ENCODE data around the gene C22orf39.

DNA sequence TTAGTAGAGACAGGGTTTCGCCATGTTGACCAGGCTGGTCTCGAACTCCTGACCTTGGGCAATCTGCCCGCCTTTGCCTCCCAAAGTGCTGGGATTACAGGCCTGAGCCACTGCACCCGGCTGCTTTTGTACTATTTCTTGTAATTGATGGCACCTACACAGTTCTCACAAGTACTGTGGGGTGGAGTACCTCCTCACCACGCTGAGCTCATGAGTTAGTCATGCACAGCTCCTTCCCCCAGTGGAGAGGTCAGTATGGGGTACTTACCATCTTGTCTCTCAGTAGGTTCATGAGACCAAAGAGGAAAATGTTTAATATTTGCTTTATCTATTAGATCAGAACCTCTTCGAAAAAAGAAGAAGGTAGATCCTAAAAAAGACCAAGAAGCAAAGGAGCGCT lies 13.1 kb downstream of the C22orf39 start:
- TF ChIP-seq REST (IDR thresholded peaks at IDR 0.05; ENCODE audit: low read depth, low read length) = no peak
- no peak for TF ChIP-seq RCOR1 (IDR thresholded peaks at IDR 0.05; ENCODE audit: low read length)
- no peak for TF ChIP-seq TCF12 (IDR thresholded peaks at IDR 0.05)
- TF ChIP-seq, protein P1, sequence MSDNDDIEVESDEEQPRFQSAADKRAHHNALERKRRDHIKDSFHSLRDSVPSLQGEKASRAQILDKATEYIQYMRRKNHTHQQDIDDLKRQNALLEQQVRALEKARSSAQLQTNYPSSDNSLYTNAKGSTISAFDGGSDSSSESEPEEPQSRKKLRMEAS (IDR thresholded peaks at IDR 0.05; ENCODE audit: low read depth) = no peak
- TF ChIP-seq, protein P2, sequence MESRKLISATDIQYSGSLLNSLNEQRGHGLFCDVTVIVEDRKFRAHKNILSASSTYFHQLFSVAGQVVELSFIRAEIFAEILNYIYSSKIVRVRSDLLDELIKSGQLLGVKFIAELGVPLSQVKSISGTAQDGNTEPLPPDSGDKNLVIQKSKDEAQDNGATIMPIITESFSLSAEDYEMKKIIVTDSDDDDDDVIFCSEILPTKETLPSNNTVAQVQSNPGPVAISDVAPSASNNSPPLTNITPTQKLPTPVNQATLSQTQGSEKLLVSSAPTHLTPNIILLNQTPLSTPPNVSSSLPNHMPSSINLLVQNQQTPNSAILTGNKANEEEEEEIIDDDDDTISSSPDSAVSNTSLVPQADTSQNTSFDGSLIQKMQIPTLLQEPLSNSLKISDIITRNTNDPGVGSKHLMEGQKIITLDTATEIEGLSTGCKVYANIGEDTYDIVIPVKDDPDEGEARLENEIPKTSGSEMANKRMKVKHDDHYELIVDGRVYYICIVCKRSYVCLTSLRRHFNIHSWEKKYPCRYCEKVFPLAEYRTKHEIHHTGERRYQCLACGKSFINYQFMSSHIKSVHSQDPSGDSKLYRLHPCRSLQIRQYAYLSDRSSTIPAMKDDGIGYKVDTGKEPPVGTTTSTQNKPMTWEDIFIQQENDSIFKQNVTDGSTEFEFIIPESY (IDR thresholded peaks at IDR 0.05; ENCODE audit: borderline replicate concordance, low read depth) = no peak
- TF ChIP-seq, protein P3, sequence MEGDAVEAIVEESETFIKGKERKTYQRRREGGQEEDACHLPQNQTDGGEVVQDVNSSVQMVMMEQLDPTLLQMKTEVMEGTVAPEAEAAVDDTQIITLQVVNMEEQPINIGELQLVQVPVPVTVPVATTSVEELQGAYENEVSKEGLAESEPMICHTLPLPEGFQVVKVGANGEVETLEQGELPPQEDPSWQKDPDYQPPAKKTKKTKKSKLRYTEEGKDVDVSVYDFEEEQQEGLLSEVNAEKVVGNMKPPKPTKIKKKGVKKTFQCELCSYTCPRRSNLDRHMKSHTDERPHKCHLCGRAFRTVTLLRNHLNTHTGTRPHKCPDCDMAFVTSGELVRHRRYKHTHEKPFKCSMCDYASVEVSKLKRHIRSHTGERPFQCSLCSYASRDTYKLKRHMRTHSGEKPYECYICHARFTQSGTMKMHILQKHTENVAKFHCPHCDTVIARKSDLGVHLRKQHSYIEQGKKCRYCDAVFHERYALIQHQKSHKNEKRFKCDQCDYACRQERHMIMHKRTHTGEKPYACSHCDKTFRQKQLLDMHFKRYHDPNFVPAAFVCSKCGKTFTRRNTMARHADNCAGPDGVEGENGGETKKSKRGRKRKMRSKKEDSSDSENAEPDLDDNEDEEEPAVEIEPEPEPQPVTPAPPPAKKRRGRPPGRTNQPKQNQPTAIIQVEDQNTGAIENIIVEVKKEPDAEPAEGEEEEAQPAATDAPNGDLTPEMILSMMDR (IDR thresholded peaks at IDR 0.05) = no peak
- TF ChIP-seq CHD2 (IDR thresholded peaks at IDR 0.05; ENCODE audit: low read length, partially characterized antibody) = no peak
- no peak for TF ChIP-seq RAD21 (IDR thresholded peaks at IDR 0.05; ENCODE audit: low read length)
- TF ChIP-seq GATA2 (CRISPR knock-in tag; IDR thresholded peaks at IDR 0.05) = no peak
- no peak for TF ChIP-seq FOXM1 (IDR thresholded peaks at IDR 0.05; ENCODE audit: low read depth)
- TF ChIP-seq, protein P4, sequence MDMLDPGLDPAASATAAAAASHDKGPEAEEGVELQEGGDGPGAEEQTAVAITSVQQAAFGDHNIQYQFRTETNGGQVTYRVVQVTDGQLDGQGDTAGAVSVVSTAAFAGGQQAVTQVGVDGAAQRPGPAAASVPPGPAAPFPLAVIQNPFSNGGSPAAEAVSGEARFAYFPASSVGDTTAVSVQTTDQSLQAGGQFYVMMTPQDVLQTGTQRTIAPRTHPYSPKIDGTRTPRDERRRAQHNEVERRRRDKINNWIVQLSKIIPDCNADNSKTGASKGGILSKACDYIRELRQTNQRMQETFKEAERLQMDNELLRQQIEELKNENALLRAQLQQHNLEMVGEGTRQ (IDR thresholded peaks at IDR 0.05; ENCODE audit: borderline replicate concordance, low read depth, low read length) = no peak

Measured in SK-N-SH (cell line).